K562 (cell line): ENCODE results near the gene SLC22A23. TPM values are rescaled to one million over a fixed set of nuclear protein-coding genes. Genes with fewer than 3 reads are reported as not detected.

Source experiments
- ATF7 ChIP-seq: fragments of 450-650 bp; IDR thresholded peaks from 2 replicates; pipeline ENCODE4 v1.7.1; 2014; ENCODE audit warnings: mild to moderate bottlenecking, moderate library complexity
- CHD2 ChIP-seq: IDR thresholded peaks from 2 replicates; pipeline ENCODE4 v1.6.1; 2011; ENCODE audit warnings: low read depth, low read length
- DNMT1 ChIP-seq: fragments of 450-650 bp; IDR thresholded peaks from 2 replicates; pipeline ENCODE4 v1.6.1; 2016; ENCODE audit warnings: antibody characterized with exemption, mild to moderate bottlenecking
- FIP1L1 ChIP-seq: fragments of 200-400 bp; formaldehyde crosslinking; IDR thresholded peaks from 2 replicates; pipeline ENCODE4 v1.6.1; 2018; ENCODE audit warnings: mild to moderate bottlenecking, low read depth, low read length; ENCODE audit not compliant: poor library complexity, severe bottlenecking
- MAFK ChIP-seq: IDR thresholded peaks from 2 replicates; pipeline ENCODE4 v1.6.1; 2011; ENCODE audit warnings: low read length, improper control_type of control experiment
- MEF2A ChIP-seq: IDR thresholded peaks from 2 replicates; pipeline ENCODE4 v1.6.1; 2011; ENCODE audit warnings: low read depth, mild to moderate bottlenecking, low read length, moderate library complexity; ENCODE audit not compliant: control insufficient read depth
- NFXL1 ChIP-seq: fragments of 450-650 bp; formaldehyde crosslinking; IDR thresholded peaks from 2 replicates; pipeline ENCODE4 v1.4.0; 2021; ENCODE audit warnings: mild to moderate bottlenecking
- PHB ChIP-seq: fragments of 250-450 bp; sonication (Bioruptor Pico); IDR thresholded peaks from 2 replicates; pipeline ENCODE4 v1.5.0; 2021
- PHF20 ChIP-seq: fragments of 450-650 bp; IDR thresholded peaks from 2 replicates; pipeline ENCODE4 v1.6.1; 2018; ENCODE audit not compliant: partially characterized antibody
- PHTF2 ChIP-seq: fragments of 250-450 bp; sonication (Bioruptor Pico); IDR thresholded peaks from 2 replicates; pipeline ENCODE4 v1.5.0; 2021; ENCODE audit warnings: mild to moderate bottlenecking
- POLR3G ChIP-seq: IDR thresholded peaks from 2 replicates; pipeline ENCODE4 v1.6.1; 2011; ENCODE audit not compliant: insufficient read length, insufficient replicate concordance; ENCODE audit errors: extremely low read depth
- RAD51 ChIP-seq: fragments of 450-650 bp; IDR thresholded peaks from 2 replicates; pipeline ENCODE4 v1.7.1; 2016; ENCODE audit warnings: low read depth, mild to moderate bottlenecking, borderline replicate concordance
- SP1 ChIP-seq: sonication (generic); formaldehyde crosslinking; IDR thresholded peaks from 2 replicates; pipeline ENCODE4 v1.8.1; 2022; ENCODE audit warnings: mild to moderate bottlenecking, missing genetic modification reagents
- YY1 ChIP-seq, 3 experiments: IDR thresholded peaks; 2 replicates each; pipeline ENCODE4 v1.6.1; 2011; ENCODE audit warnings: low read length in 2 of 3, mild to moderate bottlenecking in 2 of 3, moderate library complexity in 2 of 3, borderline replicate concordance in 1 of 3, control low read depth in 1 of 3, low read depth in 1 of 3; ENCODE audit not compliant: insufficient read depth in 3 of 3, insufficient replicate concordance in 2 of 3, control insufficient read depth in 1 of 3, insufficient read length in 1 of 3; ENCODE audit errors: extremely low read depth in 1 of 3
- ZNF197 ChIP-seq: fragments of 200-800 bp; sonication (Bioruptor generic); IDR thresholded peaks from 2 replicates; pipeline ENCODE4 v1.6.1; 2016; ENCODE audit warnings: low read depth, missing genetic modification characterization, missing compliant biosample characterization
- ZNF445 ChIP-seq: fragments of 250-450 bp; sonication (Bioruptor Pico); IDR thresholded peaks from 2 replicates; pipeline ENCODE4 v1.4.0; 2020; ENCODE audit warnings: low read depth, mild to moderate bottlenecking, moderate library complexity
- polyA plus RNA-seq, 8 experiments: library from polyadenylated mRNA; depleted of rRNA in 4 of 8; stranded (reverse) in 5 of 8; unstranded in 3 of 8; fragments of >200 nt; fragmentation: Nextera tagmentation in 2 of 8; fragmentation: Illumina TruSeq in 1 of 8; extraction: Ambion mirVana in 2 of 8; extraction: Trizol in 1 of 8; gene quantifications; 2 replicates each; pipeline versions ENCODE4 v1.2.1 to v1.2.3, GENCODE V29; 2011 to 2014; ENCODE audit warnings: inconsistent platforms in 1 of 8, missing spikeins in 1 of 8
- total RNA-seq, 7 experiments: library from RNA; depleted of rRNA in 6 of 7; stranded (reverse); fragments of >200 nt in 6 of 7; fragmentation: Illumina TruSeq in 2 of 7; extraction: Trizol in 2 of 7; gene quantifications; 2 replicates each; pipeline versions ENCODE4 v1.2.1 to v1.2.3, GENCODE V29; 2011 to 2021; ENCODE audit warnings: low replicate concordance in 1 of 7
- TF ChIP-seq, protein P1 (sequence below), 2 experiments: fragments of 450-650 bp in 1 of 2; sonication (generic) in 1 of 2; formaldehyde crosslinking in 1 of 2; IDR thresholded peaks; 2 replicates each; pipeline versions ENCODE4 v1.7.1 to v1.9.0; 2016 to 2022; ENCODE audit warnings: inconsistent platforms in 1 of 2, mild to moderate bottlenecking in 1 of 2, missing genetic modification reagents in 1 of 2
- TF ChIP-seq, protein P2 (sequence below): fragments of 250-450 bp; sonication (Bioruptor Pico); IDR thresholded peaks from 2 replicates; pipeline ENCODE4 v1.8.0; 2021; ENCODE audit warnings: borderline replicate concordance, mild to moderate bottlenecking, moderate library complexity; ENCODE audit not compliant: poor library complexity, severe bottlenecking

Gene SLC22A23
- total and polyA plus RNA-seq, 9 of the 15 experiments (the other 6 are each of a cell fraction or from before 2014, with no cell fraction given): 0.30 to 8.7 (median 2.5) TPM

DNA sequence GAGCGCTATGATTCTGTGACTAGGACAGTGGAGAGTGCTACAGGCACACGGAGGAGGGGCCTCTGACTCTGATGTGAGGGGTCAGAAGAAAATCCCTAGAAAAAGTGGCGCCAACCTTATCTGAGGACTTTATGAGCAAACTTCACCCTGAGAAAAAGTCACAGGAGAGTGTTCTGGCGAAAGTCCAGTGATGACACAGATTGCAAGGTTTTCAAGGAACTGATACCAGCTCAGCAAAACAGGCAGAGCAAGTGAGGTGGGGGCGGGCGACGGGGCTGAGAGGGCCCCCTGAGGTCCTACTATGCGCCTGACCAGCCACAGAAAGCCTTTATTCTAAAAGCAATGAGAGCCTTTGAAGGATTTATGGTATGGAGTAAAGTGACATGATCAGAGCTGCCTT lies 73.3 kb downstream of the SLC22A23 start (continued):
- TF ChIP-seq, protein P1, sequence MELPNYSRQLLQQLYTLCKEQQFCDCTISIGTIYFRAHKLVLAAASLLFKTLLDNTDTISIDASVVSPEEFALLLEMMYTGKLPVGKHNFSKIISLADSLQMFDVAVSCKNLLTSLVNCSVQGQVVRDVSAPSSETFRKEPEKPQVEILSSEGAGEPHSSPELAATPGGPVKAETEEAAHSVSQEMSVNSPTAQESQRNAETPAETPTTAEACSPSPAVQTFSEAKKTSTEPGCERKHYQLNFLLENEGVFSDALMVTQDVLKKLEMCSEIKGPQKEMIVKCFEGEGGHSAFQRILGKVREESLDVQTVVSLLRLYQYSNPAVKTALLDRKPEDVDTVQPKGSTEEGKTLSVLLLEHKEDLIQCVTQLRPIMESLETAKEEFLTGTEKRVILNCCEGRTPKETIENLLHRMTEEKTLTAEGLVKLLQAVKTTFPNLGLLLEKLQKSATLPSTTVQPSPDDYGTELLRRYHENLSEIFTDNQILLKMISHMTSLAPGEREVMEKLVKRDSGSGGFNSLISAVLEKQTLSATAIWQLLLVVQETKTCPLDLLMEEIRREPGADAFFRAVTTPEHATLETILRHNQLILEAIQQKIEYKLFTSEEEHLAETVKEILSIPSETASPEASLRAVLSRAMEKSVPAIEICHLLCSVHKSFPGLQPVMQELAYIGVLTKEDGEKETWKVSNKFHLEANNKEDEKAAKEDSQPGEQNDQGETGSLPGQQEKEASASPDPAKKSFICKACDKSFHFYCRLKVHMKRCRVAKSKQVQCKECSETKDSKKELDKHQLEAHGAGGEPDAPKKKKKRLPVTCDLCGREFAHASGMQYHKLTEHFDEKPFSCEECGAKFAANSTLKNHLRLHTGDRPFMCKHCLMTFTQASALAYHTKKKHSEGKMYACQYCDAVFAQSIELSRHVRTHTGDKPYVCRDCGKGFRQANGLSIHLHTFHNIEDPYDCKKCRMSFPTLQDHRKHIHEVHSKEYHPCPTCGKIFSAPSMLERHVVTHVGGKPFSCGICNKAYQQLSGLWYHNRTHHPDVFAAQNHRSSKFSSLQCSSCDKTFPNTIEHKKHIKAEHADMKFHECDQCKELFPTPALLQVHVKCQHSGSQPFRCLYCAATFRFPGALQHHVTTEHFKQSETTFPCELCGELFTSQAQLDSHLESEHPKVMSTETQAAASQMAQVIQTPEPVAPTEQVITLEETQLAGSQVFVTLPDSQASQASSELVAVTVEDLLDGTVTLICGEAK (IDR thresholded peaks at IDR 0.05): 0 out of 2 replicates have a peak, but pooled peaks have one; percentile 17
- TF ChIP-seq, protein P1 (CRISPR knock-in tag; IDR thresholded peaks at IDR 0.05): no peak
- TF ChIP-seq SP1 (no peak), NFXL1 (CRISPR knock-in tag) (no peak), ATF7 (peak; percentile 91), FIP1L1 (no peak), ZNF197 (CRISPR knock-in tag) (peak; percentile 68; the same call in 1 of the 2 replicates), RAD51 (no peak), PHB (CRISPR knock-in tag) (no peak), PHF20 (no peak), MEF2A (no peak), PHTF2 (no peak), POLR3G (no peak), DNMT1 (no peak), ZNF445 (no peak), CHD2 (no peak), YY1 (IDR thresholded peaks at IDR 0.05; ENCODE audit: borderline replicate concordance in 1 of 3, control insufficient read depth in 1 of 3, extremely low read depth in 1 of 3, insufficient read depth in 3 of 3, insufficient read length in 1 of 3, insufficient replicate concordance in 2 of 3, low read depth in 1 of 3, low read length in 2 of 3) (peak in 1 of 3 experiments; percentile 7), MAFK (peak; percentile 70)
- TF ChIP-seq, protein P2, sequence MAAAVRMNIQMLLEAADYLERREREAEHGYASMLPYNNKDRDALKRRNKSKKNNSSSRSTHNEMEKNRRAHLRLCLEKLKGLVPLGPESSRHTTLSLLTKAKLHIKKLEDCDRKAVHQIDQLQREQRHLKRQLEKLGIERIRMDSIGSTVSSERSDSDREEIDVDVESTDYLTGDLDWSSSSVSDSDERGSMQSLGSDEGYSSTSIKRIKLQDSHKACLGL (CRISPR knock-in tag): no peak
